ENCODE measurements around the gene ATP8B3.
A peak's percentile ranks its signal among the peaks of the same experiment; 100 is the strongest.

ATP8B3 gene

DNA sequence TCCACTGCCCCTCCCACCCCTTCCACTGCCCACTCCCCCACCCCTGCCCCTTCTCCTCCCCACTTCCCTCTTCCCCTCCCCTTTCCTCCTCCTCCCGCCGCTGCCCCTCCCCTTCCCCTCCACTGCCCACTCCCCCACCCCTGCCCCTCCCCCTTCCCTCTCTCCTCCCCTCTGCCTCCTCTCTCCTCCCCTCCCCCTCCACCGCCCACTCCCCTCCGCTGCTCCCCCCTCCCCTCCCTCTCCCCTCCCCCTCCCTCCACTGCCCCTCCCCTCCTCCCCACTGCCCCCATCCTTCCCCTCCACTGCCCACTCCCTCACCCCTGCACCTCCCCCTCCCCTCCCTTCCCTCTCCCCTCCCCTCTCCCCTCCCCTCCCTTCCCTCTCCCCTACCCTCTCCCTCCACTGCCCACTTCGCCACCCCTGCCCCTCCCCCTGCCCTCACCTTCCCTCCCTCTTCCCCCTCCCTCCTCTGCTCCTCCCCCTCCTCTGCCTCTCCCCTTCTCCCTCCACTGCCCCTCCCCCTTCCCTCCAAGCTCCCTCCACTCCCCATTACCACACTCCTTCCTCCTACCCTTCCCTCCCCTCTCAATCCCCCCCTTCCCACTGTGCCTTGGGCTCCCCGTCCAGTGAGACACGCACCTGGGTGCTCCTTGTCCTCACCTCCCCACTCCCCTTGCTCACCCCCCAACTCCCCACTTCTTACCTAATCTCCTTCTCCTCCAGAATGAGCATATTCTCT, 21.9 kb downstream of the ATP8B3 start:
- no peak for DNase-seq

DNA sequence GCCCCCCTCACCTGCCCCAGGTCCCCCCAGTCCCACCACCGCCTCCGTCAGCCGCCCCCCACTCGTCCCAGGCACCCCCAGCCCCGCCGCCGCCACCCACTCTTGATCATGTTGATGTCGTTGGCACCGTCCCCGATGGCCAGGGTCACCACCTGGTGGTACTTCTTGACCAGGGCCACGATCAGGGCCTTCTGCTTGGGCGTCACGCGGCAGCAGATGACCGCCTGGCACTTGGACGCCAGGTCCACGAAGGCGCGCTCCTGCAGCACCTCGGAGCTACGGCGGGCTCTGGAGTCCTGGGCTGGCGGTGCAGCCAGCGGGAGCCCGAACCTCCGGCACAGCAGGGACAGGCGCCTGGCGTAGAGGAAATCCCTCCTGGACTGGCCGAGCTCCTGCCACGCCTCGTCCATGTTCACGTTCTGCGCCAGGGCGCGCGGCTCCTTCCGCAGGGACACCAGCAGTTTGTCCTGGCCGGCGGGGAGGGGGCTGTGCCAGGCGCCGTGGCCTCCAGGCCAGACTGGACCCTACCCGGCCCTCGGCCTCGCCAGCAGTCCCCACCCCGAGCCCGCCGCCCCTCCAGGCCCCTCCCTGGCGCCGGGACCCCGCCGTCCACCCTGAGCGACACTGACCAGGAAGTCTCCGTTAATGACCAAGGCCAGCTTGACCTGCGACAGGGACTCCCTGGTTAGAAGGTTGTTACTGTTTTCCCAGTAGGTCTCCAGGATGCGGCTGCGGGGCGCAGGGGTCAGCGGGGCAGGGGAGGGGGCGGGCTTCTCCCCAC, 22.6 kb downstream of the ATP8B3 start:
- no peak for DNase-seq

DNA sequence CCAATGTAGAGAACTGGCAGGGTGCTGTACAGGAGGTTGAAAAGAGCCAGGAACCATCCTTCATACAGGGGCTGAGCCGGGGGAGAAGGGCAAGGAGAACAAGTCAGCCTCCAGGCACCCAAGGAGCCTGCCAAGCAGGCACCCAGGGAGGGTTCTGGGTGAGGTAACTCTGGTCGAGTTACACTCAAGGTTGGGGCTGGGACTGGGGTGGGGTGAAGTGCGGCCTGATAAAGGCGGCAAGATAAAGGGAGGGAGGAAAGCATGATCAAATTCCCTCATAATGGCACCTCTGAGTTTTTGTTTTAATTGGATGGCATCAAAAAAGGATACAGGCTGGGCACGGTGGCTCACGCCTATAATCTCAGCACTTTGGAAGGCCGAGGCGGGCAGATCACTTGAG, 25.0 kb downstream of the ATP8B3 start:
- DNase-seq, result no peak

DNA sequence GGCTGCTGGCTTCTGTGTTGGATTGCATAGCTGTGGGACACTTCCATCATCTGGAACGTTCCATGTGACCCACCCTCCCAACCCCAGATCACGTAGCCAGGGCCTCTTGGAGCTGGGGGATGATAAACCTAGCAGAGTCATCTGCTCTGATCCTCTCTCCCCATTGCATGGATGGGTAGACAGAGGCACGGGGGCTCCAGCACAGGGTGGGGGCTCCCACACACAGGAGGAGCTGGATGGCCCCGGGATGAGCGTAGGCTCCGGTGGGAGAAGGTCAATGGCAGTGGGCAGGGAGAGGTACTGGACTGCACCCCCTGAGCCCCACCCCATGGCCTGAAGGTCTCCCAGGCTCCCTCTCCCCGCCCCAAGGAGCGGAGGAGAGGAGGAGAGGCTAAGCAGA, 25.4 kb downstream of the ATP8B3 start:
- no peak for DNase-seq

DNA sequence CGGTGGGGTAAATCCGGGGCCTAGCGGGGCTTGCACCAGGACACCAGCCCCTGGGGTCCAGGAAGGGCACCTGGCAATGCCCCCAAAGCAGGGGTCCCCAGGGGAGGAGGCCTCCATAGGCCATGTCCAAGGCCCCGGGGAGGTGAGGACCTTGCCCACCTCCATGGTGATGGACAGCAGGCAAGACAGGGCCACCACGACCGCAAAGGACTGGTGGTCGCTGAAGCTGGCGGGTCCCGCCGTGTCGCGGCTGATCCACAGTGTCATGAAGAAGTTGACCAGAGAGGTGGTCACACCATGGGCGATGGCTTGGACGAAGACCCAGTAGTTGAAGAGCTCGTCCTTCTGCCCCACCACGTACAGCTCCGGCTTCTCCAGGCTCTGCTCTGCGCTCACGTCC, 26.8 kb downstream of the ATP8B3 start:
- no peak for DNase-seq

DNA sequence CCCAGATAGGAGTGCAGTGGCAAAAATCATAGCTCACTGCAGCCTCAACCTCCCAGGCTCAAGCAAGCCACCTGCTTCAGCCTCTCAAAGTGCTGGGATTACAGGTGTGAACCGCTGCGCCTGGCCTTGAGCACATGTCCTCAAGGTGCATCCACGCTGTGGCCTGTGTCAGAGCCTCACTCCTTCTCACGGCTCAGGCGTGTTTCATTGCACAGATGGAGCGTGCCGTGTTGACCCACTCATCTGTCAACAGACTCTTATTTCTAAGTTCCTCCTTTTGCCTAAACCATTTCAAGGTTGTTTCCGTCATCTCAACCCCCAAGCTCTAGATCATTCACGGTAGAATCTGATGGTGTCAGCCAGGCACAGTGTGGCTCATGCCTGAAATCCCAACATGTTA, 28.2 kb downstream of the ATP8B3 start:
- DNase-seq, result peak in 2 of 3 donors; percentile 28 to 37

DNA sequence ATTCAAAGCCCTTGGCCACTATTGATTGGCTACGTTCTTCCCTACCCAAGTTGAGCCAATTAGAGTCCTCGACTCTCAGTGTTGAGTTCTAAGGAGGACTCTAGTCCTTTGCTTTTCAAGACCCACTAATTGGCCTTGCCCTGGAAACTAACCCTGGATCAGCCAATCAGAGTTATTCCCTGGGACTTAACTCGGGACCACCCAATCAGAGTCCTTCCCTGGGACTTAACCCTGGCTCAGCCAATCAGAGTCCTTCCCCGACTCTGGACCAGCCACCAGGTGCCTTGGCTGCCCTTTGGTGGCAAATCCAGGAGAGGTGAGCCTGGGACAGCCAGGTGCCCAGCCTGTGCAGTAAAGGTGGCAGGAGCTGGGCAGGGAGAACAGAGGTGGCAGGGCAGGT, 28.7 kb downstream of the ATP8B3 start:
- DNase-seq, result no peak

DNA sequence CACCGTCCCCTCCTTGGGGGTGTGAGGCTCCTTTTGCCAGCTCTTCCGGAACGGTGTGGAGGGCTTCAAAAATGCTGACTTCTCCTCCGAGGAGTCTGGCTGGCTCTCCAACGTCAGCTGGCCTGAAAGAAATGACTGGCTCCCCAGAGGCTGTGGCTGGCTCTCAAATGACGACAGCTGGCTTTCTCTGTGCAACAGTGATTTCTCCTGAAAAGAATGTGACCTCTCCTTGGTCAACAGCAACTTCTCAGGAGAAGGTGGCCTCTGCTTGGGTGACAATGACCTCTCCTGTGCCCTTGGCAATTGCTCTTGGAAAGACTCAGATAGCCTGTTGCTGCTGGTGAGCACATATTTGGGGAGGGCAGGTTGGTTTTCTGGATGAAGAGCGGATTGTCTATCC, 29.6 kb downstream of the ATP8B3 start:
- no peak for DNase-seq

DNA sequence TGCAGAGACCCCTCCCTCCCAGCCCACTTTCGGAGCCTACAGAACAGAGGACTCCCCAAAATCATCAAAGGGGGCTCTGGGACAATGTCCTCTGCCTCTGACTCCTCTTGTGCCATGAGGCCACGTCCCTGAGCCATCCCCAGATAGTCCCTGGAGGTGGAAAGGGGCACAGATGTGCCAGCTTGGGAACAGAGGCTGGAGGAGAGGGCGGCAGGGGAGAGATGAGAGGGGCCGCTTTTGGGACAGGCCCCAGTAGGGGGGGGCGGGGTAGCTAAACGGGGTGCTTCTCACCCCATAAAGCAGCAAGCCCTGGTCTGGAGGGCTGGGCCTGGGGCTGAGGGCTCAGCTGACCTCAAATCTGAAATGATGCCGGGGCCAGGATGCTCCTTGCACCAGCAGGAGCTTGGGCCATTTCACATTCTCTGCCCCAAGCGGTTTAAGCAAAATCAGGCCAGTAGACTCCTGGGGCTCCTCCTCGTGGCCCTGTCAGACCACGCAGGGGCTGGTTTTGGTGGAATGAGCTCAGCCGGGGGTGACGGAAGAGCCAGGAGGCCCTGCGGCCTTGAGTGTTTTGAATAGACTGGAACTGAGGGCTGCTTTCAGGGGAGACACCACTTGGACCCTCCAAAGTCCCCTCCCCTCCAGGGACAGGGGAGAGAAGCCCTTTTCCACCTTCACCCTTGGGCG, 31.7 kb downstream of the ATP8B3 start:
- peak; percentile 26 to 53 (median 36) for DNase-seq

DNA sequence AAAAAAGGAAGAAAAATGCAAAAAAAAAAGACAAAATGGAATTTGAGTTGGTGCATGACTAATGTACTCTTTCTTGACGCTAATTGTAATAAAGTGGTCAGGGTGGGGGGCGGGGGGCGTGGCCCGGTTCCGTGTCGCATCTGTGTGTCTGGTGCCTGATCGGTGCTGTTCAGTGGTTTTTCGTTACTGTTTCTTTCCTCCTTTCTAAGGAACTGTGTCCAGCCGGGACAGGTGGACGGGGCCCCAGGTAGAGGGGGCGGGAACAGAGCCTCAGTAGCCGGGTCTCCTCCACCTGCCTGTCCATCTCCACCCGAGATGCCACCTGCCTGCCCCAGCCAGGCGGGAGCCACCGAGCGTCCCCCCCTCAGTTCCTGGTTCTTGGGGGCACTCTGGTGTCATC, 32.5 kb downstream of the ATP8B3 start:
- DNase-seq, result no peak

DNA sequence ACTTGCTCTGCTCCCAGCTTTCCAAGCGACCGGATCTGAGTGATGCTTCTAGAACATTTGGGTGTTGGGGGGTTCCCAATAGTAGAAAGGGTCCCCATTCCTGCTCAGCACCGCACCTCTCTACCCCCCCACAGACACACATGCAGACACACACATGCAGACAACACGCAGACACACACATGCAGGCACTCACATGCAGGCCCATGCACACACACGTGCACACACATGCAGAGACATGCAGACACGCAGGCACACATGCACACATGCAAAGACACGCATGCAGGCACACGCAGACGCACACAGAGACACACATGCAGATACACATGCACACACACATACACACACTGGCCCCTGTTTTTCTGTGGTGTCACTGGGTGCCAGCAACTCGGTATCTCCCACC, 34.9 kb downstream of the ATP8B3 start:
- no peak for DNase-seq

DNA sequence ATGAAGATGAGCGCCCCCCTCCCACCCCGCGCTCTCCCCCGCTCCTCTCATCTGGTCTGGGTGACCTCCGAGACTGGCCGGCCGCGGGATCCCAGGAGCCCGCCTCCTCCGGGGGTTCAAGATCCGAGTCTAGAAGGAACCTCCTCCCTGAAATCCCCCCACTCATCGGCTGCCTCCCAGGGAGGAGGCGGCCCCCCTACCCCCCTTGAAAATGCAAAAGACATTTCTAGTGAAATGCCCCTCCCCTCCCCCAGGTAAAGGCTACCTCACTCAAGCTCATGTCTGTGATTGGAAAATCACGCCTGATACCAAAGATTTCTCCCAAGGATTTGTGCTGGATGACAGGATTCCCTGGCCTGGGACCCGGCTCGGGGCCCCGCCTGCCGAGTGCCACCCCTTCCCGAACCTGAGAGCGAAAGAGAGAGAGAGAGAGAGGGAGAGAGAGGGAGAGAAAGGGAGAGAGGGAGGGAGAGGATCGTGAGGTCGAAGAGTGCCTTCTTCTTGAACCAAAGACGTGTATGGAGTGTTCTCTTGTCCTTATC, 35.4 kb downstream of the ATP8B3 start:
- no peak for DNase-seq

DNA sequence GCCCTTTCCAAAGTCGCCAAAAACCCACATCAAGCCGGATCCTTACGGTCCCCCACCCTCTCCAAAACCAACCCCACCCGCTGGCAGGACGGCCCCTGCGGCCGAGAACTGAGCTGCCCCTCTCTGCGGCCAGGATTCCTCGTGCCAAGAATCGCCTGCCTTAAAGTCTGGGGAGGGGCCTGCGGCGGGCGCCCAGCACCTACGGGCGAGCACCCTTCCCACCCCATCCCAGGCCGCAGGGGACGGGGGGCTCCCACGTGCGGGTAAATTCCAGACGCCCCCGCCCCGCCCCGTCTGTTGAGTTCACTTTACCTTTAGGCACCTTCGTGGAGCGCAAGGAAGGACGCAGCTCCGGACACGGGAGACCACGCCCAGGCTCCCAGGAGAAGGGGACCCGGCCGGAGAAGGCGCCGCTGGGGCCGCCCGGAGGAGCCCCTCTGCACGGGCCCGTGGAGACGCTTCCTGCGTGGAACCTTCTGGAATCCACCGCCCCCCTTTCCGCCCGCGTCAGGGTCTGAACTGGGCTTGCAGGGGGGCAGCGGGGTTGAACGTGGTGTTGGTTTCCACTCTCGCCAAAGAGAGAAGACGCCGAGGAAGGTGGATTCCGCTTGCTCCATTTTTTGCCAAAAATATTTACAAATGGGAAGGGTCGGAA, 36.0 kb downstream of the ATP8B3 start:
- no peak for DNase-seq

DNA sequence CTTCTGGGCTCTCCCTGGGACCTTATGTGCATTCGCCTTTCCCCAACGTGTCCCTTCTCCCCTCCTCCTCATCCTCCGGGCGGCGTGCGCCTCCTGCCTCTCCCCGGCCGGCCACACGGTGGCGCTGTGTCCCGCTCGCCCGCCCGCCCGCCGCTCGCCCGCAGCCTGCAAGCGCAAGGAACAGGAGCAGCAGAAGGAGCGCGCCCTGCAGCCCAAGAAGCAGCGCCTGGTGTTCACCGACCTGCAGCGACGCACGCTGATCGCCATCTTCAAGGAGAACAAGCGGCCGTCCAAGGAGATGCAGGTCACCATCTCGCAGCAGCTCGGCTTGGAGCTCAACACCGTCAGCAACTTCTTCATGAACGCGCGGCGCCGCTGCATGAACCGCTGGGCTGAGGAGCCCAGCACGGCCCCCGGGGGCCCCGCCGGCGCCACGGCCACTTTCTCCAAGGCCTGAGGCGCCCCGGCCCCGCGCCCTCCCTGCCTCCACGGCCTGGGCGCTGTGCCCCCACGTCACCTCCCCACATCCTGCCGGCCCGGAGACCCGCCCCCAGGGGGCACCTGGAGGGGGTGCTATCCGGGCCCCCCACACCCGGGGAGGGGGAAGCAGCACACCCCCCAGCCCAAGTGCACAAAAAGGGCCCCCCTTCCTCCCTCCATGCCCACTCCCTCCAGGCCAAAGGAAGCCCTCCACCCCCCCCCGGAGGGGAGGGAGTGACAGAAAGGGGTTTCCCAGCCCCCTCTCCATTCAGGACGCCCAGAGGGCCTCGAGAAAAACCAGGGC, 36.9 kb downstream of the ATP8B3 start:
- no peak for DNase-seq

DNA sequence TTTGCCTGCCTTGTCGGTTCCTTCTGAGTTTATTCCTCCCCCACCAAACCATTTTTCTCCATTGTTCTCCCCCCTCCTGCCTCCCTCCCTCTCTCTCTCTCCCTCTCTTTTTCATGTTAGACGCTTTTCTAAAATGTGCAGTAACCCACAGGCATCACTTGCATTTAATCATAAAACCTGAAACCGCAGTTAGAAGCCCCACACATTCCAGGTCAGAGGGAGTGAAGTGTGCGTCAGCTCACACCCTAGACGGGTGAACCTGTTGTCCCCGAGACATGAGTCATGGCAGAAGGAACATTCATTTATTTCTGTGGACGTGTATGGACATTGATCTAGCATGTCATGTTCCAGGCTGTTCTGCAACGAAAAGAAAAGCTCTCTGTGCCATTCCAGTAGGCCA, 38.9 kb downstream of the ATP8B3 start:
- no peak for DNase-seq

DNA sequence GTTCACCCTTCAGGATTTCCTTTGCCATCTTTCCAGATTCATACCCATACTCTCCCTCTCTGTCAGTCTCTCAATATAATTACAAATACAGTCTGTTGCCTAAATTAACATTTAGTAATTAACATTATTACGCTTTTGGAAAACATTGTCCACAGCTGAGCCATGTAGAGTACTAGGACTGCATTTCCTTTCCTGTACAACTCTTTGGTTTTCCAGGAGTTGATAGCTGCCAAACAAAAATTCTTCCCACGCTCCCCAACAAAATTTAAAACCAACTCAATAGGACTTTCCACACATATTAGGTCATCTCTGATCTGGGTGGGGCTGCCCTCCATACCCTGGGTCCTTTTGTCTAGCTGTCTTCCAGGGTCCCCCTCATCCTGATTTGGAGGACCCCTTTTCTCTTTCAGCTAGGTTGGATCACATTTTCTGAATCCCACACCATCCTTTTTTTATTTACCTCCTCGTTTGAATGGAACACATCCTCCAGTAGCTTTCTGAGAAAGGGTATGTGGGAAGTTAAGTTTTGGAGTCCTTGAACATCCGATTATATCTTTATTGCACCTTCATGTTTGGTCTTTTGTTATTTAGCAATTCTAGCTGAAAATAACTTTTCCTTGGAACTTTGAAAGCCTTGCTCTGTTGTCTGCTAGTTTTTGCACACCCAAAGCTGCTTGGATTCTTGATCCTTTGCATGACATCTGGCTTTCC, 41.1 kb downstream of the ATP8B3 start:
- no peak for DNase-seq

DNA sequence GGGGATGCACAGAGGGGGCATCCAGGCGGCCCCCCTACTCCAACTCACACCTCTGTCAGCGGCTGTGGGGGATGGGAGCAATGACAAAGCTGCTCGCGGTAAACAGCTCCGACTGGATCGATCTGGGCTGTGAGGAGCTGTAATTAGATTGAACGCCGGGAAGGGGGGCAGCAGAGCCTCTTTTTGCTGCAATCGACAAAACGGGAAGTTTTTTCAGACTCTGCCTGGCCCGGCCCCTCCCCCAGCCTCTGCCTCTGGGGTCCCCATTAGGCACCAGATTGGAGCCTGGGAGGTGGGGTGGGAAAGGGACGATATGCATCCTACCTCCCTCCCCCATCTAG, 42.5 kb downstream of the ATP8B3 start:
- DNase-seq, result no peak

DNA sequence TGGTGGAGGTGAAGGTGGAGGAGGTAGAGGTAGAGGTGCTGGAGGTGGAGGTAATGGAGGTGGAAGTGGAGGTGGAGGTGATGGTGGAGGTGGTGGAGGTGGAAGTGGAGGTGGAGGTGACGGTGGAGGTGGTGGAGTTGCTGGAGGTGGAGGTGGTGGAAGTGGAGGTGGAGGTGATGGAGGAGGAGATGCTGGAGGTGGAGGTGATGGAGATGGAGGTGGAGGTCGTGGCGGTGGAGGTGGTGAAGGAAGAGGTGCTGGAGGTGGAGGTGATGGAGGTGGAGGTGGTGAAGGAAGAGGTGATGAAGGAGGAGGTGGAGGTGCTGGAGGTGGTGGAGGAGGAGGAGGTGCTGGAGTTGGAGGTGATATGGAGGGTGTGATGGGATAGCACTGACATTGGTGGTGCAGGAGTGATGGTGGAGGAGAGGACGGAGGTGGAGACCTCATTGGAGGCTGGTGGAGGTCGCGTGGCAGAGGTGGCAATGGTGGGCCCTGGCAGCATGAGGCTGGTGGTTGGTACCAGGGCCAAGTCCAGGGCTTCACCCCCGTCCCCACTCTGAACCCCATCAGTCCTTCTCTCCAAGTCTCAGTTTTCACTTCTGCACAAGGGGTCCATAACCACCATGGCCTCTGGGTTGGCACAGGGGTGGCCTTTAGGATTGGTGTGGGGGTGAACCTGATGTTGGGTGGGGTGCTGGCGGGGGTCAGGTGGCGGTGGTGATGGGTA, 43.0 kb downstream of the ATP8B3 start:
- DNase-seq, result no peak

DNA sequence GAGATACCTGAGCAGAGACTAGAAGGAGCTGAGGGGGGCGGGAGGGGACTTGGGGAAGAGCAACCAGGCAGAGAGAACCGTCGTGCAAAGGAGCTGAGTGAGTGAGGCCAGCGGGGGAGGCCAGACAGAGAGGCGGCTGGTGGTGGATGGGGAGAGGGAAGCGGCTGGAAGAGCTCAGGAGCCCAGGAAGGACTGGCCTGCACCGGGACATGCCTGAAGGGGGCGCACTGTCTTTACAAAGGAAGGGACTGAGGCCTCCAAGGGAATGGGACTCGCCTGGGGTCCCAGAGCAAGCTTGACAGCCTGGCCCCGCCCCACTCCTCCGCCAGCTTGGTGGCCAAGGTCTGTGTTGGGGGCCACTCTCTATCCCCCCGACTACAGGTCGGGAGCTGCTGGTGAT, 43.8 kb downstream of the ATP8B3 start:
- peak; percentile 27 to 68 (median 46) for DNase-seq

DNA sequence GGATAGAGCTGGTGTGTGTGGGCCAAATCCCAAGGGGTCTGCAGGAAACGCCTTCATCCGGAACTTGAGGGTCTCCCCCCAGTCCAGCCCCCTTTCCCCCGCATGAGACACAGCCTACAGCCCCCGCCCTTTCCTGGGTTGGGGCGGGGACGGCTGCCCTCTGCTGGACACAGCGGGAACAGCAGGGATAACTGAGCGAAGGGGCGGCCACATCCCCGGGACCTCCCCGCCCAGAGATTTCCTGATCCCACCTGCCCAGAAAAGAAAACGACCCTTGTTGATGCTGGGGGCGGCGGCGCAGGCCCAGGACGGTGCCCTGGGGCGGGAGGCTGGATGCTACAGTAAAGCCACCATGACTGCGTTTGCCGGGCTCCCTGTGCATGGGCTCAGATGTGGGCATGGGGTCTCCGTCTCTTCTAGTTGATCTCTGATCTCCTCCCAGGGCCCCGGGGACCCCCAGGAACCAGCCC, 44.6 kb downstream of the ATP8B3 start:
- peak; percentile 47 to 61 (median 51) for DNase-seq

Data from suppressor macrophage treated with lipopolysaccharide for 1 hour (primary cell).